Loucy (cell line): ENCODE results near the gene DDOST.

Source experiments
- CTCF ChIP-seq: fragments of 200-600 bp; sonication (generic); conservative IDR thresholded peaks from 2 replicates; pipeline ENCODE4 v1.5.1; 2014; ENCODE audit warnings: mild to moderate bottlenecking, antibody characterized with exemption, low read length
- EZH2phosphoT487 ChIP-seq: fragments of 200-600 bp; IDR thresholded peaks from 2 replicates; pipeline ENCODE4 v1.6.1; 2018; ENCODE audit warnings: antibody characterized with exemption, mild to moderate bottlenecking, moderate library complexity, borderline replicate concordance

DNA sequence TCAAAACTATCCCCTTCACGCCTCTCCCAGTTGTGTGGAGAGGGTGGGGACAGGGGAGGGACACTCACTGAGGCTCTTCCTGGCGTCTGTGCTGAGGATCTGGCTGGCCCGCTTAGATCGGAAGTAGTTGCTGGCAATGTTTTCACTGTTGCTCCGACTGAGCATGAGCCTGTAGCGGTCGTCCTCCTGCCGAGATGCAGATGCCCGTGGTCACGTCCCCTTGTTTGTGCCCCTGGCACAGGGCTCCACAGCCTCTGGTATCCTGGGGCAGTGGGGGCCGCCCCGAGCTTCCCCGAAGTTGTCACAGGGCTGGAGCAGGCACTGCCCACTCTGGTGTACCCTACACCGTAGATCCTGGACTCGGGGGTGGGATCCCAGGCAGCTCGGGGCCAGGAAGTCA is 5.0 kb upstream of the DDOST start:
- TF ChIP-seq CTCF = no peak
- no peak for TF ChIP-seq EZH2phosphoT487
